Measurements from ENCODE around the gene SNX3.
A peak's percentile ranks its signal among the peaks of the same experiment; 100 is the strongest.
"Not testable (repeated sequence)": the region's sequence is repeated elsewhere in the genome, so short reads cannot be mapped to it uniquely, and the experiment has no call there.

SNX3 gene

DNA sequence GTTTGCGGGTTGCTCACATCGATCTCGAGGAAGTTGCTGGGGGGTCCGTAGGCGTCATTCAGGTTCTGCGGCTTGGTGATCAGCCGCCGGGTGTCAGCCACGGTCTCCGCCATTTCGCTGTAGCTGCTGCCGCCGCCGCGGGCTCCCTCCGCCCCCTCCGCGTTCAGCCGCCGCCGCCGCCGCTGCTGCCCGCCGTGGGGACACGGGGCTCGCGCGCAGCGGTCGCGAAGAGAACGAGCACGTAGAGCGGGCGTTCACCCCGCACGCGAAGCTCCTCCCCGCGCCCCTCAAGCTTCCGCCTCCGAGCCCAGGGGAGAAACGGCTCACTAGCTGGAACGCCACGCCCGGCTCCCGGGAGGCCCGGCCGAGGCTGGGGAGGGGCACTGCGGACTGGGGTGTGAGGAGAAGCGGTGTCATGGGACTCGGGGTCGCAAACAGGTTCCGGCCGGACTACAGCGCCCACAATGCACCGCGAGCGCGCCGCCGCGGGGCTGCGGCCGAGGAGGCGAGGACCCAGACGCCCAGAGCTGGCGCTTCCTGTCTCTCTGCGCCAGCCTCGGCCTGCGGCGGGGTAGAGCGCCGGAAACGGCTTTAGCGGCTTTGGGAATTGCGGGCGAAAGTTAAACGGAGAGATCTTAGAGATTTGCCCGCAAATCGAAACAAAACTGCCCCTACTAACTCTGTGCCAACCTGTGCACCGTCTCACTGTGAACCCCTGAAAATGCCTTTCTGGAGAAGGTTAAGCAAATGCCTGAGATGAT, at the start of gene SNX3:
Gene SNX3, minus strand, starts transcription at position 232 of the 761 bp plus-strand sequence. Its CDS starts 119 bp downstream, at position 113.
- DNase-seq: peak; percentile 95

- no peak for DNase-seq
These were observed 49.0 kb upstream of the SNX3 start for GRCh38 chr6:108309844-108310243.

DNA sequence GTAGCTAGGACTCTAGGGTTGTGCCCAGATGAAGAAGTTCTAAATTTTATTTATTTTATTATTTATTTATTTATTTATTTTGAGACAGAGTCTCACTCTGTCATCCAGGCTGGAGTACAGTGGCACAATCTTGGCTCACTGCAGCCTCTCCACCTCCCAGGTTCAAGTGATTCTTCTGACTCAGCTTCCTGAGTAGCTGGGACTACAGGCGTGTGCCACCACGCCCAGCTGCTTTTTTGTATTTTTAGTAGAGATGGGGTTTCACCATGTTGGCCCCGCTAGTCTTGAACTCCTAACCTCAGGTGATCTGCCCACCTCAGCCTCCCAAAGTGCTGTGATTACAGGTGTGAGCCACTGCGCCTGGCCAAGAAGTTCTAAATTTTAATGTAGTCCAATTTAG, 47.8 kb upstream of the SNX3 start:
- not testable (repeated sequence) for DNase-seq

DNA sequence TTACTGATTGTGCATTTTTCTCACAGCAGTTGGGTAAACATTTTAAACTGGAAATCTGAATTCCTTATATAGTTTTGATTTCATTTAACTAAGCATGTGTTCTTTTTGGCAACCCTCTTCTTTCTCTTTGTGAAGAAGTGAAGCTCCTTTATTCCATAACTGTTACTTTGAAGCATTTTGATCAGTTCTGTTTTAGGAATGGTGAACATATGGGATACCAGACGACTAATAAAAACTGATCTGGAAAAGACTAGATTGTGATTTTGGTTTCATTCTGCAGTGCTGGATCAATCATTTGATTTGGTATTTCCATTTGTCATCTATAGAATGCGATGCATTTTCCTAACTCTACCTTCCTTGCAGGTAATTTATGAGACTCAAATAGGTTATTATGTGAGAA, 43.8 kb upstream of the SNX3 start:
- no peak for DNase-seq

DNA sequence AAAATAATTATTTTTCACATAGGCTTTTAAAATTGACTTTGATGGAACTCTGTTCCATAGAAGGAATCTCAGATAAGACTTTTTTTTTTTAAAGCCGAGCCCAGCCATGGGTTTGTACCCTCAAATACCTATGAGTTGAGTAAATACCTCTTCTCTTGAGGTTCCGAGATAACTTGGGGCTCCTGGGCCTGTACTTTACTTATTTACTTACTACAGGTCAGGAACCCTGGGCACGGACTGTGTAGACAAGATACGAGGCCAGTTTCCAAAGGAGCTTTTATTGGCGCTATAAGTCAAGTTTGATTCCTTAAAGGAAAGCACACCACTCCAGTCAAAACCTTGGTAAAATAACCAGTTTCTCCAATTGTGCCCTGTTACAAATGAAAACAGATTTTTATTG, 41.5 kb upstream of the SNX3 start:
- DNase-seq: no peak

- no peak for DNase-seq
These were observed 34.8 kb upstream of the SNX3 start for GRCh38 chr6:108295676-108296075.

- DNase-seq: peak; percentile 86
These were observed 34.1 kb upstream of the SNX3 start, which contains the start of gene AFG1L for GRCh38 chr6:108294727-108295625. AFG1L (plus strand) TSS chr6:108295054; CDS start chr6:108295080, 26 bp downstream.

- DNase-seq: no peak
These were observed 33.5 kb upstream of the SNX3 start for GRCh38 chr6:108294297-108294726.

DNA sequence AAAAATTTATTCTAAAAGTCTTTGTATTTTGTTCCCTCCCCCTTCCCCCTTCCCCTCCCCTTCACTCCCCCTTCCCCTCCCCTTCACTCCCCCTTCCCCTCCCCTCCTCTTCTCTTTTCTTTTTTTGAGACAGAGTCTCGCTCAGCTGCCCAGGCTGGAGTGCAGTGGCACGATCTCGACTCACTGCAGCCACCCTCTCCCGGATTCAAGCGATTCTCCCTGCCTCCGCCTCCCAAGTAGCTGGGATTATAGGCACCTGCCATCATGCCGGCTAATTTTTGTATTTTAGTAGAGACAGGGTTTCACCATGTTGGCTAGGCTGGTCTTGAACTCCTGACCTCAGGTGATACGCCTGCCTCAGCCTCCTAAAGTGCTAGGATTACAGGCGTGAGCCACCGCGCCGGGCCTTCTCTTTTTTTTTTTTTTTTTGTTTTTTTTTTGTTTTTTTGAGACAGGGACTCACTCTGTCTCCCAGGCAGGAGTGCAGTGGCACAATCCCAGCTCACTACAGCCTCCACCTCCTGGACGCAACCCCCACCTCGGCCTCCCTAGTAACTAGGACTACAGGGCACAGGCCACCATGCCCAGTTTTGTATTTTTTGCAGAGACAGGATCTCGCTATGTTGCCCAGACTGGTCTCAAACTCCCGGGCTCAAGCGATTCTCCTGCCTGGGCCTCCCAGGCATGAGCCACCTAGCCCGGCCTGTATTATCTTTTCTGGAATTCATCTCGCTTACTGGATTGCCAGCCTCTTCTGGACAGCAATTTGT, 32.9 kb upstream of the SNX3 start:
- no peak for DNase-seq

GRCh38 chr6:108292561-108292960, 31.7 kb upstream of the SNX3 start:
- DNase-seq: not testable (repeated sequence)

DNA sequence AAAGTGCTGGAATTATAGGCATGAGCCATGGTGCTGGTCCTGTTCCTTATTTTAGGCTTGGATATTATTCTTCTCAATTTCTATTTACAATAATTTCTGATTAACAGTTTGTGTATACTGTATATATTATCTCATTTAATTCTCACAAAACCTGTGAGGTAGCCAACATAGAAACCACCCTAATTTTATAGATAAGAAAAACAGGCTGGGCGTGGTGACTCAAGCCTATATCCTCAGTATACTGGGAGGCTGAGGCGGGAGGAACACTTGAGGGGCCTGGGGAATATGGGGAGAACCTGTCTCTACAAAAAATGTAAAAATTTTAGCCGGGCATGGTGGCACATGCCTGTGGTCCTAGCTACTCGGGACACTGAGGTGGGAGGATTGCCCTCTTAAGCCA, 30.3 kb upstream of the SNX3 start:
- DNase-seq: no peak

- no peak for DNase-seq
These were observed 27.9 kb upstream of the SNX3 start for GRCh38 chr6:108288742-108289141.

- no peak for DNase-seq
These were observed 26.5 kb upstream of the SNX3 start for GRCh38 chr6:108287373-108287772.

DNA sequence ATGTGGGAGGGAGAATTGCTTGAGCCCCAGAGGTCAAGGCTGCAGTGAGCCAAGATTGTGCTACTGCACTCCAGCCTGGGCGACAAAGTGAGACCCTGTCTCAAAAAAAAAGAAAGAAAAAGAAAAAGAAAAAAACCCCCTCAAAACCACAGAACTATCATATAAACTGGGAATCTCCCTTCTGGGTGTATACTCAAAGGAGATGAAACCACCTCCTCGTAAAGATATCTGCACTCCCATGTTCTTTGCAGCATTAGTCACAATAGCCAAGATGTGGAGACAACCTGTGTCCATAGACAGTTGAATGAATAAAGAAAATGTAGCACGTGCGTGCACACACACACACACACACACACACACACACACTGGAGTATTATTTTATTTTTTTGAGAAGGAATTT, 25.5 kb upstream of the SNX3 start:
- no peak for DNase-seq

DNA sequence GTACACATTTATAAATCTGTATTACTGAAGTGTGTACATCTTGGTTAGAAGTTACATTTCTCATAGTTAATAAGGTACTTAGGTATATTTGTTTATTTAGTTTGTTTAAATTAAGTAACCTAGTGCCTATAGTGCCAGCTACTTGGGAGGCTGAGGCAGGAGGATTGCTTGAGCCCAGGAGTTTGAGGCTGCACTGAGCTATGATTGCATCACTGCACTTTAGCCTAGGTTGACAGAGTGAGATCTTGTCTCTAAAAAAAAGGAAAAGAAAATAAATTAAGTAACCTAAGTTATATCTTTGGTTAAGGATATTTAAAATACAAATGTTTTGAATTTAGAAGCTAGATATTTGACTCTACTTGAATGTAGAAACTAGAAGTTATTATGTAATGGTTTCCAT, 24.5 kb upstream of the SNX3 start:
- no peak for DNase-seq

DNA sequence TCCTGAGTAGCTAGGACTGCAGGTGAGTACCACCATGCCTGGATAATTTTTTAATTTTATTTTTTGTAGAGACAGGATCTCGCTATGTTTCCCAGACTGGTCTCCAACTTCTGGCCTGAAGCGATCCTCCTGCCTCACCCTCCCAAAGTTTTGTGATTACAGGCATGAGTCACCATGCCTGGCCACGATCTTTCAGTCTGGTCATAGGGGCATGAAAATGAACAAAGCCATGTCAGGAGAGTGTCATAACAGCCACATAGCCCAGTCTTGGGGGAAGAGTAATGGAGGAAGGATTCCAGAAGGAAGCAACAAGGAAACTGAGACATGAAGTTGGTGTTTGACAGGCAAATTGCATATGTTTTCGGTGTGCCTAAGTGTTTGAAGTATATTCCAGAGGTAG, 17.0 kb upstream of the SNX3 start:
- DNase-seq: no peak

- DNase-seq: peak; percentile 11
These were observed 16.5 kb upstream of the SNX3 start for GRCh38 chr6:108277295-108277694.

DNA sequence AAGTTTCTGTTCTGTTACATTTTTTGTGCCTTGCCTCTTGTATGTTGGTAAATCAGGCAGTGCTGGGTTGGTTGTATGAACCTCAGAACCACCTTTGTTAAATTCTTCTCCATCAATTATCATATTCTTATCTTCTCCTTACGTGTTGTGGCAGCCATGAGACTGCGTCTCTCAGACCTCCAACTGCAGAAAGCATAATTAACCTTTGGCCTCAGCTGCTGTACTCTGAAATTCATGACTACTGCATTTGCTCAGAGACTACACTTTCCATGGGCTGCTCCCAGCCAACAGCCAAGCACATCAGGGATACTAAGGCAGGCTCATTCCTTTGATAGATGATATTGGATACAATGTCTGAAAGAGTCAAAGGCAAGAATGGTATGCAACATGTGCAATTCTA, 15.1 kb upstream of the SNX3 start:
- DNase-seq: no peak

GRCh38 chr6:108274546-108274945, 13.7 kb upstream of the SNX3 start:
- no peak for DNase-seq

DNA sequence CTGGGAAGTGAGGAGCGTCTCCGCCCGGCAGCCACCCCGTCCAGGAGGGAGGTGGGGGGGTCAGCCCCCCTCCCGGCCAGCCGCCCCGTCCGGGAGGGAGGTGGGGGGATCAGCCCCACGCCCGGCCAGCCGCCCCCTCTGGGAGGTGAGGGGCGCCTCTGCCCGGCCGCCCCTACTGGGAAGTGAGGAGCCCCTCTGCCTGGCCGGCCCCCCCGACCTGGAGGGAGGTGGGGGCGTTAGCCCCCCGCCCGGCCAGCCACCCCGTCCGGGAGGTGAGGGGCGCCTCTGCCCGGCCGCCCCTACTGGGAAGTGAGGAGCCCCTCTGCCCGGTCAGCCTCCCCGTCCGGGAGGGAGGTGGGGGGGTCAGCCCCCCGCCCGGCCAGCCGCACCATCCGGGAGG, 9.1 kb upstream of the SNX3 start:
- not testable (repeated sequence) for DNase-seq

DNA sequence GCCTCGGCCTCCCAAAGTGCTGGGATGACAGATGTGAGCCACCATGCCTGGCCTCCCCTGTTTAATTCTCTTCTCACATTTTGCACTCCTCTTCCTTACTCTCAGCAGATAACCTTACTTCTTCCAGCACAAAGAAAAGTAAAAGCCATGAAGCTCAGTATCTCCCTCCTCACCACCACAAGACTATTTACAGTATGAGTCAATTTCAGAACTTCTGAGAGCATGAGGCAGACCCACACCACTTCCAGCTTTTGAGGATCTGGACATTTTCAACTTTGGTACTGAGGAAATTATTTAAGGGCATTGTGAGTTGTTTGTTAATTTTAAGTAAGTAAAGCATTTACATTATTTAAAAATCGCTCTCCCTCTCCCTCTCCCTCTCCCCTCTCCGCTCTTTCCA, 8.0 kb upstream of the SNX3 start:
- DNase-seq: no peak

- no peak for DNase-seq
These were observed 2.5 kb upstream of the SNX3 start for GRCh38 chr6:108263371-108263770.

All from fibroblast of upper back skin (primary cell).